ENCODE measurements around the gene ARHGEF17.

GRCh38 chr11:73260127-73260457 is 48.0 kb upstream of the ARHGEF17 start:
- TF ChIP-seq CTCF (IDR thresholded peaks at IDR 0.05) (no peak), POLR2AphosphoS5 (IDR thresholded peaks at IDR 0.05) (no peak), POLR2A (IDR thresholded peaks at IDR 0.05) (no peak), EP300 (IDR thresholded peaks at IDR 0.05) (no peak)

Data from stomach (tissue), 4 donors.